B cell (primary cell): ENCODE results near the gene RABL6.

Experiments
- CTCF ChIP-seq: fragments of 200-600 bp; IDR thresholded peaks from one replicate; pipeline ENCODE4 v1.8.0; 2022; ENCODE audit warnings: antibody characterized with exemption, mild to moderate bottlenecking
- EZH2 ChIP-seq: IDR thresholded peaks from 2 replicates; pipeline ENCODE4 v1.6.1; 2012; ENCODE audit warnings: borderline replicate concordance, low read depth, mild to moderate bottlenecking, moderate library complexity, low read length; ENCODE audit not compliant: insufficient read depth, poor library complexity, severe bottlenecking

- TF ChIP-seq CTCF = no peak
- TF ChIP-seq EZH2 = no peak
Observed at GRCh38 chr9:136821826-136822544, 14.2 kb downstream of the RABL6 start.
